SU-DHL-6 (cell line): ENCODE results near the gene SH3RF1.

Experiments
- H2AFZ ChIP-seq: fragments of 200-600 bp; sonication (generic); 2 replicates; pipeline ENCODE4 v1.6.1; 2014; ENCODE audit warnings: low read depth, mild to moderate bottlenecking, moderate library complexity, mixed read lengths, antibody characterized with exemption, low read length; ENCODE audit not compliant: severe bottlenecking
- H3F3A ChIP-seq: fragments of 200-600 bp; shearing (Covaris generic); 2 replicates; pipeline ENCODE4 v1.6.0; 2016; ENCODE audit warnings: antibody characterized with exemption, mild to moderate bottlenecking; ENCODE audit not compliant: insufficient read depth
- H3K27ac ChIP-seq: fragments of 200-600 bp; sonication (generic); 2 replicates; pipeline ENCODE4 v1.5.1; 2016; ENCODE audit warnings: low read depth, mild to moderate bottlenecking, low read length, moderate library complexity, mixed read lengths
- H3K27me3 ChIP-seq: fragments of 200-600 bp; sonication (generic), shearing (Covaris generic); 2 replicates; pipeline ENCODE4 v1.6.0; 2014; ENCODE audit warnings: mild to moderate bottlenecking, low read length
- H3K36me3 ChIP-seq: fragments of 200-600 bp; sonication (generic); 2 replicates; pipeline ENCODE4 v1.6.1; 2014; ENCODE audit warnings: mild to moderate bottlenecking, low read length, mixed read lengths
- H3K4me2 ChIP-seq: fragments of 300-600, 200-600 bp; shearing (Covaris generic), sonication (generic); 2 replicates; pipeline ENCODE4 v1.6.0; 2014; ENCODE audit warnings: low read length, low read depth, mild to moderate bottlenecking; ENCODE audit not compliant: poor library complexity, severe bottlenecking
- H3K4me3 ChIP-seq: fragments of 200-600 bp; sonication (generic); 2 replicates; pipeline ENCODE4 v1.5.1; 2014; ENCODE audit warnings: antibody characterized with exemption, low read length, mild to moderate bottlenecking, mixed read lengths; ENCODE audit not compliant: insufficient read depth, poor library complexity, severe bottlenecking
- H3K79me2 ChIP-seq: fragments of 200-600 bp; sonication (generic); 2 replicates; pipeline ENCODE4 v1.6.1; 2014; ENCODE audit warnings: mild to moderate bottlenecking, low read length, moderate library complexity; ENCODE audit not compliant: insufficient read depth
- H3K9ac ChIP-seq: fragments of 200-600 bp; sonication (generic); 2 replicates; pipeline ENCODE4 v1.7.0; 2014; ENCODE audit warnings: mild to moderate bottlenecking, low read length
- H3K9me2 ChIP-seq: fragments of 200-600 bp; sonication (generic); replicated peaks from 2 replicates; pipeline ENCODE4 v1.6.1; 2014; ENCODE audit warnings: low read length; ENCODE audit not compliant: insufficient read depth
- H3K9me3 ChIP-seq: fragments of 200-600 bp; sonication (generic); 2 replicates; pipeline ENCODE4 v1.6.1; 2014; ENCODE audit warnings: low read length, mixed read lengths; ENCODE audit not compliant: insufficient read depth
- H4K20me1 ChIP-seq: fragments of 200-600 bp; sonication (generic); 2 replicates; pipeline ENCODE4 v1.6.1; 2014; ENCODE audit warnings: low read depth, mild to moderate bottlenecking, antibody characterized with exemption, low read length, moderate library complexity, mixed read lengths
- EZH2phosphoT487 ChIP-seq: fragments of 200-600 bp; sonication (generic), shearing (Covaris generic); conservative IDR thresholded peaks from 2 replicates; pipeline ENCODE4 v1.6.1; 2018; ENCODE audit warnings: mild to moderate bottlenecking, antibody characterized with exemption, low read length, moderate library complexity, mixed read lengths
- TF ChIP-seq, protein P1 (sequence below): fragments of 200-600 bp; sonication (generic); IDR thresholded peaks from one replicate; pipeline ENCODE4 v1.5.1; 2017; ENCODE audit warnings: antibody characterized with exemption, mild to moderate bottlenecking, low read length, moderate library complexity; ENCODE audit not compliant: insufficient read depth, poor library complexity, severe bottlenecking

The SH3RF1 gene

GRCh38 chr4:169175476-169175875, 95.3 kb downstream of the SH3RF1 start:
- H3K79me2 ChIP-seq, result no peaks in the 10 kb centered on the region
- H3K27ac ChIP-seq, result no peak overlapping the region
- H3K4me2 ChIP-seq, result no peak overlapping the region
- H4K20me1 ChIP-seq, result no peaks in the 10 kb centered on the region
- H3K9me3 ChIP-seq, result no peaks in the 10 kb centered on the region
- H3K9me2 ChIP-seq, result no peaks in the 10 kb centered on the region
- H3F3A ChIP-seq, result no peaks in the 10 kb centered on the region
- H3K27me3 ChIP-seq, result no peaks in the 10 kb centered on the region
- no peak overlapping the region for H3K9ac ChIP-seq
- H3K4me3 ChIP-seq, result no peak overlapping the region
- TF ChIP-seq, protein P1, sequence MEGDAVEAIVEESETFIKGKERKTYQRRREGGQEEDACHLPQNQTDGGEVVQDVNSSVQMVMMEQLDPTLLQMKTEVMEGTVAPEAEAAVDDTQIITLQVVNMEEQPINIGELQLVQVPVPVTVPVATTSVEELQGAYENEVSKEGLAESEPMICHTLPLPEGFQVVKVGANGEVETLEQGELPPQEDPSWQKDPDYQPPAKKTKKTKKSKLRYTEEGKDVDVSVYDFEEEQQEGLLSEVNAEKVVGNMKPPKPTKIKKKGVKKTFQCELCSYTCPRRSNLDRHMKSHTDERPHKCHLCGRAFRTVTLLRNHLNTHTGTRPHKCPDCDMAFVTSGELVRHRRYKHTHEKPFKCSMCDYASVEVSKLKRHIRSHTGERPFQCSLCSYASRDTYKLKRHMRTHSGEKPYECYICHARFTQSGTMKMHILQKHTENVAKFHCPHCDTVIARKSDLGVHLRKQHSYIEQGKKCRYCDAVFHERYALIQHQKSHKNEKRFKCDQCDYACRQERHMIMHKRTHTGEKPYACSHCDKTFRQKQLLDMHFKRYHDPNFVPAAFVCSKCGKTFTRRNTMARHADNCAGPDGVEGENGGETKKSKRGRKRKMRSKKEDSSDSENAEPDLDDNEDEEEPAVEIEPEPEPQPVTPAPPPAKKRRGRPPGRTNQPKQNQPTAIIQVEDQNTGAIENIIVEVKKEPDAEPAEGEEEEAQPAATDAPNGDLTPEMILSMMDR, result no peak
- no peak for TF ChIP-seq EZH2phosphoT487
- no peaks in the 10 kb centered on the region for H3K36me3 ChIP-seq
- no peak overlapping the region for H2AFZ ChIP-seq

GRCh38 chr4:169175035-169175434, 95.7 kb downstream of the SH3RF1 start:
- no peaks in the 10 kb centered on the region for H4K20me1 ChIP-seq
- no peak overlapping the region for H3K27ac ChIP-seq
- TF ChIP-seq, protein P1, result no peak
- TF ChIP-seq EZH2phosphoT487, result no peak
- no peaks in the 10 kb centered on the region for H3K9me2 ChIP-seq
- no peak overlapping the region for H3K4me3 ChIP-seq
- no peak overlapping the region for H2AFZ ChIP-seq
- no peaks in the 10 kb centered on the region for H3F3A ChIP-seq
- H3K36me3 ChIP-seq, result no peaks in the 10 kb centered on the region
- no peak overlapping the region for H3K4me2 ChIP-seq
- no peaks in the 10 kb centered on the region for H3K79me2 ChIP-seq
- H3K9ac ChIP-seq, result no peak overlapping the region
- H3K9me3 ChIP-seq, result no peaks in the 10 kb centered on the region
- no peaks in the 10 kb centered on the region for H3K27me3 ChIP-seq

GRCh38 chr4:169174247-169174646, 96.5 kb downstream of the SH3RF1 start:
- H2AFZ ChIP-seq, result no peak overlapping the region
- H4K20me1 ChIP-seq, result no peaks in the 10 kb centered on the region
- H3K27me3 ChIP-seq, result no peaks in the 10 kb centered on the region
- H3K36me3 ChIP-seq, result no peaks in the 10 kb centered on the region
- TF ChIP-seq, protein P1, result no peak
- TF ChIP-seq EZH2phosphoT487, result no peak
- H3F3A ChIP-seq, result no peaks in the 10 kb centered on the region
- H3K9ac ChIP-seq, result no peak overlapping the region
- H3K9me2 ChIP-seq, result no peaks in the 10 kb centered on the region
- no peak overlapping the region for H3K4me2 ChIP-seq
- no peak overlapping the region for H3K27ac ChIP-seq
- H3K79me2 ChIP-seq, result no peaks in the 10 kb centered on the region
- no peaks in the 10 kb centered on the region for H3K9me3 ChIP-seq
- H3K4me3 ChIP-seq, result no peak overlapping the region
